ENCODE data around the gene UNCX. TPM values are rescaled to one million over a fixed set of nuclear protein-coding genes. Genes with fewer than 3 reads are reported as not detected.

The UNCX gene
- total RNA-seq, 4 donors from 2014 or later, result not detected

GRCh38 chr7:1214516-1214915, 18.2 kb upstream of the UNCX start:
- H3K4me3 ChIP-seq (ENCODE audit: low read depth, poor library complexity, severe bottlenecking), result no peak overlapping the region
- no peak for DNase-seq (ENCODE audit: low spot score in 2 of 2)
- intact Hi-C loops (cut with DNase I; ENCODE audit: low total_unique reads), result no loop called here
- TF ChIP-seq CTCF (IDR thresholded peaks at IDR 0.05), result no peak
- no peak for TF ChIP-seq POLR2A (IDR thresholded peaks at IDR 0.05)
- WGBS, 2 donors, result 46 to 53% methylated on average over 15 to 18 of the region's 18 CpGs

GRCh38 chr7:1218541-1219165, 14.0 kb upstream of the UNCX start:
- TF ChIP-seq CTCF (IDR thresholded peaks at IDR 0.05), result no peak
- 73 to 75% methylated on average over 20 to 24 of the region's 24 CpGs for WGBS, 2 donors

GRCh38 chr7:1219498-1219897, 13.2 kb upstream of the UNCX start:
- no peak for TF ChIP-seq CTCF (IDR thresholded peaks at IDR 0.05)
- no peak for TF ChIP-seq POLR2A (IDR thresholded peaks at IDR 0.05)
- 67 to 69% methylated on average over 9 of the region's 9 CpGs for WGBS, 2 donors
- intact Hi-C loops (cut with DNase I; ENCODE audit: low total_unique reads), result no loop called here
- DNase-seq (ENCODE audit: low spot score in 2 of 2), result no peak
- H3K4me3 ChIP-seq (ENCODE audit: low read depth, poor library complexity, severe bottlenecking), result no peak overlapping the region

More at GRCh38 chr7:1218541-1219165, 14.0 kb upstream of the UNCX start:
- H3K4me3 ChIP-seq (ENCODE audit: low read depth, poor library complexity, severe bottlenecking), result no peak overlapping the region
- intact Hi-C loops (cut with DNase I; ENCODE audit: low total_unique reads), result no loop called here
- no peak for DNase-seq (ENCODE audit: low spot score in 2 of 2)

- DNase-seq (ENCODE audit: low spot score in 2 of 2), result no peak
- no peak overlapping the region for H3K4me3 ChIP-seq (ENCODE audit: low read depth, poor library complexity, severe bottlenecking)
- intact Hi-C loops (cut with DNase I; ENCODE audit: low total_unique reads), result loop anchor here (10.0 kb wide), 2 partner anchors 185 to 255 kb away; no protein-coding TSS in a partner anchor
- 64 to 68% methylated on average over 13 of the region's 13 CpGs for WGBS, 2 donors
- TF ChIP-seq CTCF (IDR thresholded peaks at IDR 0.05) (no peak), POLR2A (IDR thresholded peaks at IDR 0.05) (no peak)
Observed at GRCh38 chr7:1220000-1220726, 12.5 kb upstream of the UNCX start.

- TF ChIP-seq POLR2A (IDR thresholded peaks at IDR 0.05), result no peak
- no peak for TF ChIP-seq CTCF (IDR thresholded peaks at IDR 0.05)
- no peak overlapping the region for H3K4me3 ChIP-seq (ENCODE audit: low read depth, poor library complexity, severe bottlenecking)
- 64 to 67% methylated on average over 21 to 22 of the region's 22 CpGs for WGBS, 2 donors
- DNase-seq (ENCODE audit: low spot score in 2 of 2), result no peak
- intact Hi-C loops (cut with DNase I; ENCODE audit: low total_unique reads), result loop anchor here (10.0 kb wide), 2 partner anchors 184 to 254 kb away; no protein-coding TSS in a partner anchor
Observed at GRCh38 chr7:1220977-1221745, 11.5 kb upstream of the UNCX start.

All from lower leg skin (tissue), 4 donors.